Stimulated activated naive CD8-positive, alpha-beta T cell treated with anti-CD3 and anti-CD28 coated beads, Interleukin-15, amount 100 ng/mL, for 72 hours (primary cell): ENCODE results near the gene ALOX12B.

Experiments
- ATAC-seq: fragments of 150-1000 bp; cut with Tn5 transposase; 2 replicates; pipeline ENCODE4 v1.10.0; 2021; ENCODE audit warnings: mild to moderate bottlenecking, moderate library complexity
- DNase-seq, 2 donors: peaks; one replicate each; pipeline ENCODE4 v3.0.0; 2021 to 2022
- H3K27ac Mint-ChIP-seq, 2 donors: one replicate each; pipeline ENCODE4 v1.8.0; 2022; ENCODE audit warnings: mild to moderate bottlenecking in 2 of 2, mixed read lengths in 2 of 2, moderate library complexity in 2 of 2
- H3K27me3 Mint-ChIP-seq: one replicate; pipeline ENCODE4 v1.8.0; 2022; ENCODE audit warnings: mixed read lengths
- H3K4me1 Mint-ChIP-seq: one replicate; pipeline ENCODE4 v1.8.0; 2022; ENCODE audit warnings: mild to moderate bottlenecking, mixed read lengths
- H3K4me3 Mint-ChIP-seq, 2 donors: one replicate each; pipeline ENCODE4 v1.8.0; 2022; ENCODE audit warnings: mild to moderate bottlenecking in 2 of 2, mixed read lengths in 2 of 2, moderate library complexity in 1 of 2
- H3K9me3 Mint-ChIP-seq, 2 donors: one replicate each; pipeline ENCODE4 v1.8.0; 2022; ENCODE audit warnings: mixed read lengths in 2 of 2

The ALOX12B gene

DNA sequence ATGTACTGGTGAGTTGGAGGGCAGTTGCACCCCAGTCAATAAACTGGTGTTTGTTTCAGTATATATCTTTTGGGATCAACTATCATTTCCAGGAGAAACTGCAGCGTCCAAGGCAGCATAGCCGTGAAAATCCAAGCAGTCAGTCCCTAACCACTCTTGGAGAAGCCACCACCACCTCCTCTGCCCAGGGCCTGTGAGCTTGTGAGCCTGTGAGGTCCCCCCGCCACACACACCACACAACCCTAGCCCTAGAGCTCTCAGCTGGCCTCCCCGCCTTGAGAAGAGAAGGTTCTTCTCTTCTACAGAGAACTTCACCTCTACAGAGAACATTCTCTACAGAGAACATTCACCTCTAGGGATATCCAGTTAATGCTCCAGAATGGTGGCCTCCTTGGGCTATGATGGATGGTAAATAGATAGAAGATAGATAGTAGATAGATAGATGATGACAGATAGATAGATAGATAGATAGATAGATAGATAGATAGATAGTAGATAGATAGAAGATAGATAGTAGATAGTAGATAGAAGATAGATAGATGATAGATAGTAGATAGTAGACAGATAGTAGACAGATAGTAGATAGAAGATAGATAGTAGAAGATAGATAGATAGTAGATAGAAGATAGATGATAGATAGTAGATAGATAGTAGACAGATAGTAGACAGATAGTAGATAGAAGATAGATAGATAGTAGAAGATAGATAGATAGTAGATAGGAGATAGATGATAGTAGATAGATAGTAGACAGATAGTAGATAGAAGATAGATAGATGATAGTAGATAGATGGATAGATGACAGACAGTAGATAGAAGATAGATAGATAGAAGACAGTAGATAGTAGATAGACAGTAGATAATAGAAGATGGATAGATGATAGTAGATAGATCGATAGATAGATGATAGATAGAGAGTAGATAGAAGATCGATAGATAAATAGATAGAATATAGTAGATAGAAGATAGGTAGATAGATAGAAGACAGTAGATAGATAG, 35.0 kb downstream of the ALOX12B start:
- ATAC-seq (no peak), DNase-seq (no peak)
- H3K4me1 Mint-ChIP-seq, result peaks cover 22% of the 10 kb centered on the region
- H3K9me3 Mint-ChIP-seq, result no peaks in the 10 kb centered on the region
- no peak overlapping the region for H3K27ac Mint-ChIP-seq
- no peak overlapping the region for H3K4me3 Mint-ChIP-seq
- peaks cover 21% of the 10 kb centered on the region for H3K27me3 Mint-ChIP-seq

DNA sequence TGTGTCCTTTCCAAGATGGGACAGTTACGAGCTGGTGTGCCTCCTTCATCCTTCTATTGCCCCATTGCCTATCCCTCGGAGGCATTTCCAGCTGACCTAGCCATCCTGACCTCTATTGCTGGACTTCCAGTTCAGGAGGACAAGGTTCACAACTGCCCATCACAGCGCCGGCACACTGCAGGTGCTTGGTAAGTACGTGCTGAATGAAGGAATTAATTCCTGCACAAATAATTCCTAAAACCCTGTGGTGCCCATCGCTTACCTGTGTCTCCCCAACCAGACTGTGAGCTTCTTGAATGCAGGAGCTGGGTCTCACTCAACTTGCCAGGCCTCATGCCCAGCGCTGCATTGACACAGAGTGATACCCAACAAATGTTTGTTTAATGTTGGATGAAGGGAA, 35.7 kb downstream of the ALOX12B start:
- no peak overlapping the region for H3K4me3 Mint-ChIP-seq
- ATAC-seq (no peak), DNase-seq (no peak)
- no peak overlapping the region for H3K27ac Mint-ChIP-seq
- no peaks in the 10 kb centered on the region for H3K9me3 Mint-ChIP-seq
- H3K4me1 Mint-ChIP-seq, result peaks cover 14% of the 10 kb centered on the region
- H3K27me3 Mint-ChIP-seq, result peaks cover 15% of the 10 kb centered on the region

DNA sequence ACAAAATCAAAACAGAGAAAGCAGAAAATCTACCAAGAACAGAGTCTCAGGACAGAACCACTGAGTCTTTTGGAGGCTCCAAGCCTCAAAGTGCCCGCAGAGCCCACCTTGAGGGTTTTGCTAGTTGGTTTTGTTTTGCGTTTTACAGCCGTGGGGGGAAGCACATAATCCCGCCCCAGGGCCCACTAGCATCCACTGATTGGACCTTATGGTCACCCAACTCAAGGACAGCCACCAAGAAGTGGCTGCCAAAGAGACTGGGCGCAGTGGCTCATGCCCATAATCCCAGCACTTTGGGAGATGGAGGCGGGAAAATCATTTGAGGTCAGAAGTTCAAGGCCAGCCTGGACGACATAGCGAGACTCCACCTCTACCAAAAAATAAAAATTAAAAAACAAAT, 38.8 kb downstream of the ALOX12B start:
- no peak overlapping the region for H3K4me3 Mint-ChIP-seq
- no peaks in the 10 kb centered on the region for H3K4me1 Mint-ChIP-seq
- ATAC-seq (no peak), DNase-seq (no peak)
- peaks cover 6% of the 10 kb centered on the region for H3K27me3 Mint-ChIP-seq
- no peaks in the 10 kb centered on the region for H3K9me3 Mint-ChIP-seq
- no peak overlapping the region for H3K27ac Mint-ChIP-seq

DNA sequence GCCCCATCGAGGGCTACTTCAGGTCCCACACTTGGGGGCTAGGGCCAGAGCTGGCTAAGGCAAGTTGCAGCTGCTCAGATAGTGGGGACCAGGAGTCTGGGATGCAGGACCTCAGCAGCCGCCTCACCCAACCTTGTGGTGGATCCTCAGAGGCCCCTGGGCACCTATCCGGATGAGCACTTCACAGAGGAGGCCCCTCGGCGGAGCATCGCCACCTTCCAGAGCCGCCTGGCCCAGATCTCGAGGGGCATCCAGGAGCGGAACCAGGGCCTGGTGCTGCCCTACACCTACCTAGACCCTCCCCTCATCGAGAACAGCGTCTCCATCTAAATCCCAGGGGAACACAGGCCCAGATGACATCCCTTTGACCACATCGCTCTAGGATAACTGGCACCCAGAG, 39.3 kb downstream of the ALOX12B start:
- ATAC-seq, result no peak
- H3K27me3 Mint-ChIP-seq, result peaks cover 6% of the 10 kb centered on the region
- H3K4me1 Mint-ChIP-seq, result no peaks in the 10 kb centered on the region
- H3K4me3 Mint-ChIP-seq, result no peak overlapping the region
- H3K9me3 Mint-ChIP-seq, result no peaks in the 10 kb centered on the region
- no peak overlapping the region for H3K27ac Mint-ChIP-seq
- no peak for DNase-seq

DNA sequence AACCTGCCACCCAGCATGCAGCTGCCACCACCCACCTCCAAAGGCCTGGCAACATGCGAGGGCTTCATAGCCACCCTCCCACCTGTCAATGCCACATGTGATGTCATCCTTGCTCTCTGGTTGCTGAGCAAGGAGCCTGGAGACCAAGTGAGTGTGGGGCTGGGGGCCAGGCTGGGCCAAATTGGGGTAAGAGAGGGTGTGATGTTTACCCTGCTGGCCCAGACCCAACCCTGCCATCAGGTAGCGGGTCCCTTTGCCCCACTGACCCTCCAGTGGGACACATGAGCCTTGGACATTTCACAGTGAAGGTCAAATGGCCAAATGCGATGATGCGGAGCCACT, 39.8 kb downstream of the ALOX12B start:
- ATAC-seq (no peak), DNase-seq (no peak)
- Mint-ChIP-seq H3K27me3 (peaks cover 6% of the 10 kb centered on the region), H3K27ac (no peak overlapping the region), H3K9me3 (no peaks in the 10 kb centered on the region), H3K4me3 (no peak overlapping the region), H3K4me1 (no peaks in the 10 kb centered on the region)

DNA sequence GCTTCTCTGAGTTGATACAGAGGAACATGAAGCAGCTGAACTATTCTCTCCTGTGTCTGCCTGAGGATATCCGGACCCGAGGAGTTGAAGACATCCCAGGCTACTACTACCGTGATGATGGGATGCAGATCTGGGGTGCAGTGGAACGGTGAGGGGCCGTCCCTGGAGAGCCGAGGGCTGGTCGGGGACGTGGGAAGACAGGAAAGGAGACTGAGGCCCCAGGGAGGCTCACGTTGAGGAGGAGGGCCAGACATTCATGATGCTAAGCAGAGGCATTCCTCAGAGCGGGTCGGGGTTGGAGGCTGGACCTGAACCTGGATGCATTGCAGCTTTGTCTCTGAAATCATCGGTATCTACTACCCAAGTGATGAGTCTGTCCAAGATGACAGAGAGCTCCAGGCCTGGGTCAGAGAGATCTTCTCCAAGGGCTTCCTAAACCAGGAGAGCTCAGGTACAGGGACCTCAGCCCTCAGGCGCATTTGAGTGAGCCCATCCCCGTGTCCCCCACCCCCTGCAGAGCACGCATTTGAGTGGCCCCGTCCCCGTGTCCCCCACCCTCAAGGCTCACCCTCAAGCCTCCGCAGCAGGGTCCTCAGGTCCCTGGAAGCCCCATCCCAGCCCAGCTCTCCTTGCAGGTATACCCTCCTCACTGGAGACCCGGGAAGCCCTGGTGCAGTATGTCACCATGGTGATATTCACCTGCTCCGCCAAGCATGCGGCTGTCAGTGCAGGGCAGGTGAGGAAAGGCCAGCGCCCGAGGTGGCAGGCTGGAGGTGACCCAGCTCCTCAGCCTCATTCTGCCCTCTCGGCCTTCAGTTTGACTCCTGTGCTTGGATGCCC, 40.4 kb downstream of the ALOX12B start:
- Mint-ChIP-seq H3K27me3 (peaks cover 6% of the 10 kb centered on the region), H3K4me1 (no peaks in the 10 kb centered on the region), H3K9me3 (no peaks in the 10 kb centered on the region), H3K4me3 (no peak overlapping the region), H3K27ac (peak overlapping the region in 1 of 2 donors; percentile 55)
- ATAC-seq (no peak), DNase-seq (no peak)

DNA sequence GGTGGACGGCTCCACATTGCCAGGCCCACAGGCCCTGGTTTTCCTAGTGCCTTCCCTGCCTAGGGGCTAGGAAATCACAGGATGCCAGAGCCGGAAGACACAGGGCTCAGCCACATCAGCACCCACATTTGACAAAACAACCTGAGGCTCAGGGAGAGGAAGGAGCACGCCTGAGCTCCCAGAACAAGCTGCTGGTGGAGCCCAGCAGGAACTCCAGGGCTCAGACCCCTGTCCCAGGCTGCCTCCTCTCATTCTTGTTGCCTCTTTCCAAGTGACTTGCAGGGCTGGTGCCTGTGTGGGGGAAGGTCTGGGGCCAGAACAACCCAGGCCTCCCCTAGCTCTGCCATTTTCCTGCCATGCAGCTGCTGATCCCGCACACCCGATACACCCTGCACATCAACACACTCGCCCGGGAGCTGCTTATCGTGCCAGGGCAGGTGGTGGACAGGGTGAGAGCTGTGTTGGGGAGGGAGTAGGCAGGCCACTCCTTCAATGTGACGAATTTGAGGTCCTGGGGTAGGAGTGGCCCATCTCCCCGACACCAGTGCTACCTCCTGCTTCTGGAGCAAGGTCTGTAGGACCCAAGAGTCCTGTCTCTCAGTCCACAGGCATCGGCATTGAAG, 41.1 kb downstream of the ALOX12B start:
- ATAC-seq (no peak), DNase-seq (no peak)
- peak overlapping the region in 1 of 2 donors; percentile 55 for H3K27ac Mint-ChIP-seq
- H3K4me3 Mint-ChIP-seq, result no peak overlapping the region
- H3K4me1 Mint-ChIP-seq, result no peaks in the 10 kb centered on the region
- peaks cover 6% of the 10 kb centered on the region for H3K27me3 Mint-ChIP-seq
- no peaks in the 10 kb centered on the region for H3K9me3 Mint-ChIP-seq

DNA sequence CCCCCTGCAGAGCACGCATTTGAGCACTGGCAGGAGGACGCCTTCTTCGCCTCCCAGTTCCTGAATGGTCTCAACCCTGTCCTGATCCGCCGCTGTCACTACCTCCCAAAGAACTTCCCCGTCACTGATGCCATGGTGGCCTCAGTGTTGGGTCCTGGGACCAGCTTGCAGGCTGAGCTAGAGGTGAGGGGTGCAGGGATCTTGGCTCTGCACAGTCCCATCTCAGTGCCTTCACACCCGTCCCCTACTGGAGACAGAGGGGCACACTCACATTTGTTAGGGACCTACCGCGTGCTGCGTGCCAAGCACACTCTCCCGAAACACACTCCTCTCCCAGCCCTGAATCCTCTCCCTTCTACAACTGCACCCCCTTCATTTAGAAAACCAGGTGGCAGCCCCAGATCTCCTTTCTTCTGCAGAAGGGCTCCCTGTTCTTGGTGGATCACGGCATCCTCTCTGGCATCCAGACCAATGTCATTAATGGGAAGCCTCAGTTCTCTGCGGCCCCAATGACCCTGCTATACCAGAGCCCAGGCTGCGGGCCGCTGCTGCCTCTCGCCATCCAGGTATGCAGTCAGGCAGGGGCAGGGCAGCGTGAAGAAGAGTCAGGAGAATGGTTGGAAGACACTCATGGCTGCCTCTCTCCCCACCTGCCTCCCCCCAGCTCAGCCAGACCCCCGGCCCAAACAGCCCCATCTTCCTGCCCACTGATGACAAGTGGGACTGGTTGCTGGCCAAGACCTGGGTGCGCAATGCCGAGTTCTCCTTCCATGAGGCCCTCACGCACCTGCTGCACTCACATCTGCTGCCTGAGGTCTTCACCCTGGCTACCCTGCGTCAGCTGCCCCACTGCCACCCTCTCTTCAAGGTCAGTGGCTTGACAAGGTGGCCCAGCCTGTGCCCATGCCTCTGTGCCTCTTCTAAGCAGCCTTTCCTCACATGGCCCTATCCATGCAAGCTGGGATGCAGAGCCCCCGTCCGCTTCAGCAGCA, 42.4 kb downstream of the ALOX12B start:
- Mint-ChIP-seq H3K27me3 (peaks cover 18% of the 10 kb centered on the region), H3K4me1 (no peaks in the 10 kb centered on the region), H3K9me3 (no peaks in the 10 kb centered on the region), H3K4me3 (no peak overlapping the region), H3K27ac (no peak overlapping the region)
- no peak for ATAC-seq
- DNase-seq, result no peak

DNA sequence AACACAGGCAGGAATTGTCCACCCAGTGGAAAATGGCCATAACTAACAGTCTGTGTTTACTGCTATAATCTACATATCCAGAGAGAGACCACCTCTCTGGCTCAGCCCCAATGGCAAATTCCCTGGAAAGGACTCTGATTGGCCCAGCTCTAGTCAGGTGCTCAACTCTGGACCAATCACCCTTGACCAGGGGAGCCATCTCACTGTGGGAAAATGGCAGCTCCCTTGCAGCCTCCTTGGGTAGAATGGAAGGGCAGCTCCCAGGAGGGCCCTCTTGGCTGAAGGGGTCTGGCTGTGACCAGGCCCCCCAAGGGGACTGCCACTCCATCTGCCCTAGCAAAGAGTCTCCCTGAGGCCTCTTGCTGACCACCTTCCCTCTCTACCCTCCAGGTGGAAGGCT, 45.5 kb downstream of the ALOX12B start:
- Mint-ChIP-seq H3K27ac (no peak overlapping the region), H3K9me3 (no peaks in the 10 kb centered on the region), H3K4me3 (no peak overlapping the region), H3K4me1 (peaks cover 12% of the 10 kb centered on the region), H3K27me3 (peaks cover 47% of the 10 kb centered on the region)
- ATAC-seq (no peak), DNase-seq (no peak)

DNA sequence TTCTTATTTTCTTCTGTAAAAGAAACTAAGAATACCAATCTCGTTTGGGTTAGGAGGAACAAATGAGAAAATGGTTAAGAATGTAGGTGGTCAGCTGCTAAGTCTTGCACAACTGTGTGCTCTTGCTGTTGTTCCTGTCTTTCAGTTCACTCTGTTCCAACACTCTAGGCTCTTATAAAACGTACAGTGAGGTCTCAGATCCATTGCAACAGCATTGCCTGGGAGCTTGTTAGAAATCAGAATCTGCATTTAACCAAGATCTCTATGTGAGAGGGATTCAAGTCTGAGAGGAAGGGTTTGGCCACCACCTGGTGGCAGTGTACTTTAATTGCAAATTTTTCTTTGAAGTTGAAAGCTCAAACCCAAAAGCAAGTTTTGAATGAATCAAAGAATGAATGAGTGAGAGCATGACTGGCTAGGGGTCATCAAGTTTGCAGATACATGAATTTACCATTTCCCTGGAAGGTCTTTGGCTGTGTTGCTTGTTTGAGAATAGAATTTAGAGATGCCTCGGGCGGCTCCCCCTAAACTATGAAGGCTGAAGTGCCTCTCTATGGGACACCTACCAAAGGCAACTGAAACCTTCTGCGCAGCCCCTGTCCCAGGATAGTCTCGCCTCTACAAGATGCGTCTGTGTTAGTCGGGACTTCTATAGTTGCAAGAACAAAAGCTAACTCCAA, 46.1 kb downstream of the ALOX12B start:
- no peak overlapping the region for H3K27ac Mint-ChIP-seq
- H3K27me3 Mint-ChIP-seq, result peaks cover 41% of the 10 kb centered on the region
- DNase-seq, result peak in 1 of 2 donors; percentile 43

DNA sequence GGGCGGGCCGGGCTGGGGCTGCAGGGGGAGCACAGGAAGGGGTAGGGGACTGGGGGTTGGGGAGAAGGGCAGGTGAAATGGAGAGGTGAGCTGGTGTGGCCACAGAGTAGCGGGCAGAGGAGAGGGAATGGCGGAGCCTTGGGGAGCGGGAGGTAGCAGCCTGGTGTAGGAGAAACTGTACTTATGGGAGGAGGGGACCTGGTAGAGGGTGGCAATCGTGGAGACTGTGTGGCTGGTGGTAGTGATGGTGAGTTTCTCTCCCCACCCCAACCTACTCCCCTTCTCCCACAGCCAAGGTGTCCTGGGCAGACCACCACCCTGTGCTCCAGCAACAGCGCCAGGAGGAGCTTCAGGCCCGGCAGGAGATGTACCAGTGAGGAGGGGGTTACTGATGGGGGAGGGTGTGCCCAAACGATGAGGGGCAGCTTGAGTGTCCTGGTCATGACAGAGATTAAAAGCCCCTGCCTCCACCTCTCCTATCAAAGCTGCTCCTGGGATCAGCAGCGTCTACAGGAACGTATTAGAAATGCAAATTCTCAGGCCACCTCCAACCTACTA, 47.8 kb downstream of the ALOX12B start:
- peaks cover 40% of the 10 kb centered on the region for H3K27me3 Mint-ChIP-seq
- H3K9me3 Mint-ChIP-seq, result no peaks in the 10 kb centered on the region
- no peak for ATAC-seq
- H3K4me1 Mint-ChIP-seq, result peaks cover 12% of the 10 kb centered on the region
- DNase-seq, result no peak
- H3K4me3 Mint-ChIP-seq, result peak overlapping the region in 1 of 2 donors; percentile 32
- no peak overlapping the region for H3K27ac Mint-ChIP-seq

More for the DNA sequence above, 46.1 kb downstream of the ALOX12B start:
- H3K4me3 Mint-ChIP-seq, result no peak overlapping the region
- no peaks in the 10 kb centered on the region for H3K9me3 Mint-ChIP-seq
- ATAC-seq, result peak; percentile 75
- peaks cover 12% of the 10 kb centered on the region for H3K4me1 Mint-ChIP-seq

DNA sequence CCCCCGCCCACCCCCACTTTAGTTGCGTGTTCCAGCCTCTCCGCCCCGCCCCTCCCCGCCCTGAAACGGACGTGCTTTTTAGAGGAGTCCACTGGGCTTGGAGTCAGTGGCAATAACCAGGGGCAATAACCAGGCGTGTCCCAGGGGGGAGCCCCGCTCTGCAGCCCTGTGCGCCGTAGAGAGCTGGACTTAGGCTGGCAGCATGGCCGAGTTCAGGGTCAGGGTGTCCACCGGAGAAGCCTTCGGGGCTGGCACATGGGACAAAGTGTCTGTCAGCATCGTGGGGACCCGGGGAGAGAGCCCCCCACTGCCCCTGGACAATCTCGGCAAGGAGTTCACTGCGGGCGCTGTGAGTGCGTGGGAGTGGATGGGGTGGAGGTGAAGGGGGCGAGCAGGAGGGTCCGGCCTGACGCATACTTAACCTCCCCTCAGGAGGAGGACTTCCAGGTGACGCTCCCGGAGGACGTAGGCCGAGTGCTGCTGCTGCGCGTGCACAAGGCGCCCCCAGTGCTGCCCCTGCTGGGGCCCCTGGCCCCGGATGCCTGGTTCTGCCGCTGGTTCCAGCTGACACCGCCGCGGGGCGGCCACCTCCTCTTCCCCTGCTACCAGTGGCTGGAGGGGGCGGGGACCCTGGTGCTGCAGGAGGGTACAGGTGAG, 48.4 kb downstream of the ALOX12B start, which contains the start of gene ALOX15B:
Gene ALOX15B, plus strand, starts transcription at position 106 of the 657 bp plus-strand sequence. Its CDS starts 97 bp downstream, at position 203.
- H3K27ac Mint-ChIP-seq, result peak within 1 kb of the TSS in 1 of 2 donors; percentile 1
- H3K4me3 Mint-ChIP-seq, result peak within 1 kb of the TSS; percentile 12 to 58
- H3K27me3 Mint-ChIP-seq, result peaks cover 40% of the 10 kb centered on the region
- peak in 1 of 2 donors; percentile 22 for DNase-seq
- ATAC-seq, result peak; percentile 40
- peaks cover 12% of the 10 kb centered on the region for H3K4me1 Mint-ChIP-seq
- H3K9me3 Mint-ChIP-seq, result no peaks in the 10 kb centered on the region

DNA sequence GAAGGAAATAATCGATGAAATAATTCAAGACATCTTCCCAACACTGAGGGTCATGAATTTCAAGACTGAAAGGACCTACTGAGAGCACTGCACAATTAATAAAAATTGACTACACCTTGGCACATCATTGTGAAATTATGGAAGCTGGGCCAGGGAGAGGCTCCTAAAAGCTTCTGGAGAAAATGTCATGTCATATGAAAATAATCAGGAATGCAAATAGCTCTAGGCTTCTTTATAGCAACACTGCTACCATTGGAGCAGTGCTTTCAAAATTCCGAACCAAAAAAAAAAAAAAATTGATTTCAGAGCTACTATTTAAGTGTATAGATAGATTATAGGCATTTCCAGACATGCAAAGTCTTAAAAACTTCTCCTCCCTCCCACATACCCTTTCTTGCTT, 55.1 kb downstream of the ALOX12B start:
- Mint-ChIP-seq H3K4me1 (no peaks in the 10 kb centered on the region), H3K27me3 (peaks cover 44% of the 10 kb centered on the region), H3K9me3 (no peaks in the 10 kb centered on the region), H3K4me3 (no peak overlapping the region), H3K27ac (no peak overlapping the region)
- no peak for ATAC-seq
- no peak for DNase-seq
